Measurements from ENCODE around the gene CD52.

DNA sequence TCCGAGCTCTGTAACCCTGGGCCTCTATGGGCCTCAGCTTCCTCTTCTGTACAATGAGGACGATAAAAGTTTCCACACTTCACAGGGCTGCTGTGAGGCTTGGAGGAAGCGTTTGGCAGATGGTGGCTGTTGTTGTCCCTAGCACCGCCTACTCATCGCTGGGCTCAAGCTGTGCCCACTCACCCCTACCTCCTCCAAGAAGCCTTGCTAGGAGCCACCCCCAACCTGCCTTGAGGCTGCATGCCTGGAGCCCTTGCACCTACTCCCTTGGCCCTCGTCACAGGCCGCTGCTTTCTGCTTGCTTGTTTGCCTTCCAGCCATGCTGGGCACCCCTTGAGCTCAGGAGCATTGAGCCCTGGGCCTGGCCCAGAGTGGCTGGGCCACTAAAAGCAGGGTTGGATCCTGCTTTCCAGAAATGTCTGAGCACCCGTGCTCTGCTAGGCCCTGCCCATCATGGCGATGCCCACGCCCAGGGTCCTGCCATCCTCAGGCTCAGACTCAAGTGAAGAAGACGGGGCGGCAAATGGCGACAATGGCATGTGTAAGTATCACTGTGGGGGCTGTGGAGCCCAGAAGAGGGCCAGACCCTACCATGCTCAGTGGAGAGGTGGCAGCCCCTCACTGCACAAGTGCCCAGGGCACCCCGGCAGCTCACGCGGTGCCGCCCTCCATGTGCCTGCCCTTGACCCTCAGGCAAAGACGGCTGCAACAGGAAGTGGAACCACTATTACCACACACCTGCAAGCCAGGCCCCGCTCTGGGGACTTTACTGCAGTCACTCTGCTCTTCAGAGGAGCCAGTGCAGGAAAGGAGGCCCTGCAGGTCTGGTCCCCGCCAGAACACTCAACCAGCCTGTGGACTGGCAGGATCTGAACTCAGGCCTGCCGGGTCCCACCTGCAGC is 28.3 kb upstream of the CD52 start:
- TF ChIP-seq, protein P1, sequence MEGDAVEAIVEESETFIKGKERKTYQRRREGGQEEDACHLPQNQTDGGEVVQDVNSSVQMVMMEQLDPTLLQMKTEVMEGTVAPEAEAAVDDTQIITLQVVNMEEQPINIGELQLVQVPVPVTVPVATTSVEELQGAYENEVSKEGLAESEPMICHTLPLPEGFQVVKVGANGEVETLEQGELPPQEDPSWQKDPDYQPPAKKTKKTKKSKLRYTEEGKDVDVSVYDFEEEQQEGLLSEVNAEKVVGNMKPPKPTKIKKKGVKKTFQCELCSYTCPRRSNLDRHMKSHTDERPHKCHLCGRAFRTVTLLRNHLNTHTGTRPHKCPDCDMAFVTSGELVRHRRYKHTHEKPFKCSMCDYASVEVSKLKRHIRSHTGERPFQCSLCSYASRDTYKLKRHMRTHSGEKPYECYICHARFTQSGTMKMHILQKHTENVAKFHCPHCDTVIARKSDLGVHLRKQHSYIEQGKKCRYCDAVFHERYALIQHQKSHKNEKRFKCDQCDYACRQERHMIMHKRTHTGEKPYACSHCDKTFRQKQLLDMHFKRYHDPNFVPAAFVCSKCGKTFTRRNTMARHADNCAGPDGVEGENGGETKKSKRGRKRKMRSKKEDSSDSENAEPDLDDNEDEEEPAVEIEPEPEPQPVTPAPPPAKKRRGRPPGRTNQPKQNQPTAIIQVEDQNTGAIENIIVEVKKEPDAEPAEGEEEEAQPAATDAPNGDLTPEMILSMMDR (IDR thresholded peaks at IDR 0.05; ENCODE audit: low read length), result no peak
- no peak for TF ChIP-seq EZH2 (IDR thresholded peaks at IDR 0.05; ENCODE audit: borderline replicate concordance, low read length)
